ENCODE results near the gene ZFP42. TPM values are rescaled to one million over a fixed set of nuclear protein-coding genes. Genes with fewer than 3 reads are reported as not detected.

The ZFP42 gene
- total RNA-seq, 2 donors from 2014 or later = 0.26 TPM; not detected in 1

GRCh38 chr4:188012426-188012945, 16.9 kb downstream of the ZFP42 start:
- TF ChIP-seq, protein P1, sequence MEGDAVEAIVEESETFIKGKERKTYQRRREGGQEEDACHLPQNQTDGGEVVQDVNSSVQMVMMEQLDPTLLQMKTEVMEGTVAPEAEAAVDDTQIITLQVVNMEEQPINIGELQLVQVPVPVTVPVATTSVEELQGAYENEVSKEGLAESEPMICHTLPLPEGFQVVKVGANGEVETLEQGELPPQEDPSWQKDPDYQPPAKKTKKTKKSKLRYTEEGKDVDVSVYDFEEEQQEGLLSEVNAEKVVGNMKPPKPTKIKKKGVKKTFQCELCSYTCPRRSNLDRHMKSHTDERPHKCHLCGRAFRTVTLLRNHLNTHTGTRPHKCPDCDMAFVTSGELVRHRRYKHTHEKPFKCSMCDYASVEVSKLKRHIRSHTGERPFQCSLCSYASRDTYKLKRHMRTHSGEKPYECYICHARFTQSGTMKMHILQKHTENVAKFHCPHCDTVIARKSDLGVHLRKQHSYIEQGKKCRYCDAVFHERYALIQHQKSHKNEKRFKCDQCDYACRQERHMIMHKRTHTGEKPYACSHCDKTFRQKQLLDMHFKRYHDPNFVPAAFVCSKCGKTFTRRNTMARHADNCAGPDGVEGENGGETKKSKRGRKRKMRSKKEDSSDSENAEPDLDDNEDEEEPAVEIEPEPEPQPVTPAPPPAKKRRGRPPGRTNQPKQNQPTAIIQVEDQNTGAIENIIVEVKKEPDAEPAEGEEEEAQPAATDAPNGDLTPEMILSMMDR (IDR thresholded peaks at IDR 0.05) = no peak
- H3K36me3 ChIP-seq = no peaks in the 10 kb centered on the region
- no peaks in the 10 kb centered on the region for H3K4me1 ChIP-seq
- no peak overlapping the region for H3K27ac ChIP-seq
- DNase-seq (ENCODE audit: low spot score) = no peak
- no peaks in the 10 kb centered on the region for H3K27me3 ChIP-seq
- H3K4me3 ChIP-seq = no peak overlapping the region
- H3K9me3 ChIP-seq = no peaks in the 10 kb centered on the region

DNA sequence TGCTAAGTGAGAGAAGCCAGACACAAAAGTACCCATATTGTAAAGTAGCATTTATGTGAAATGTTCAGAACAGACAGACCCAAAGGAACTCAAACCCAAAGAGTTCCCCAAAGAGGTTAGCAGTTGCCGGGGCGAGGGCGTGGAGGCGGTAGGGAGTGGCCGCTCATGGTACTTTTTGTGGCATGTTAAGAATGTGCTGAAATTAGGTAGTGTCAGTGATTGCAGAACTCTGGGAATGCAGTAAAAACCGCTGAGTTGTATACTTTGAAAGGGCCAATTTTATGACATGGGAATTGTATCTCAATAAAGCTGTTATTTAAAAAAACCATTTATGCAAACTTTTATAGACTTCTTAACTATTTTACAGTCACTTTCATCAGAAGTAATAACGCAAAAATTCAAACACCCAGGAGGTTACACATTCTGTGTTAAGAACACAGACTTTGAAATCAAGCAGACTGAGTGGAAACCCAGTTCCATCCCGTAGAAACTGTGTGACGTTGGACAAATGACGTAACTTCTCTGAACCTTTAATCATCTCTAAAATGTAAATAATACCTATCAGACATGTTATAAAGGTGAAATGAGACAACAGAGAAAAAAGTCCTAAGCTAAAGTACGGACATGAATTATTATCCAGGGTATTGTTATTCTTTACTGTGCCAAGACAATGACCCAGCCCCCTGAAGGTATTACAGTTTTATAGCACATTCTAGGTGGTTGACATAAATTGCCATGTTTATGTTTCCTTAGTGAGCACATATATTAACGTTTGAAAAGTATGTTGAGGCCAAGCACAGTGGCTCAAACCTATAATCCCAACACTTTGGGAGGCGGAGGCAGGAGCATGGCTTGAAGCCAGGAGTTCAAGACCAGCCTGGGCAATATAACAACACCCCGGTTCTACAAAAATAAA, 19.7 kb downstream of the ZFP42 start:
- DNase-seq (ENCODE audit: low spot score) = no peak
- no peaks in the 10 kb centered on the region for H3K36me3 ChIP-seq
- TF ChIP-seq, protein P1 (IDR thresholded peaks at IDR 0.05) = no peak
- no peaks in the 10 kb centered on the region for H3K27me3 ChIP-seq
- no peaks in the 10 kb centered on the region for H3K9me3 ChIP-seq
- no peak overlapping the region for H3K4me3 ChIP-seq
- H3K4me1 ChIP-seq = no peaks in the 10 kb centered on the region
- H3K27ac ChIP-seq = no peak overlapping the region

GRCh38 chr4:188016754-188017153, 21.2 kb downstream of the ZFP42 start:
- no peak overlapping the region for H3K27ac ChIP-seq
- no peak overlapping the region for H3K4me3 ChIP-seq
- no peaks in the 10 kb centered on the region for H3K9me3 ChIP-seq
- no peaks in the 10 kb centered on the region for H3K27me3 ChIP-seq
- no peak for DNase-seq (ENCODE audit: low spot score)
- H3K4me1 ChIP-seq = no peaks in the 10 kb centered on the region
- TF ChIP-seq, protein P1 (IDR thresholded peaks at IDR 0.05) = no peak
- H3K36me3 ChIP-seq = no peaks in the 10 kb centered on the region

DNA sequence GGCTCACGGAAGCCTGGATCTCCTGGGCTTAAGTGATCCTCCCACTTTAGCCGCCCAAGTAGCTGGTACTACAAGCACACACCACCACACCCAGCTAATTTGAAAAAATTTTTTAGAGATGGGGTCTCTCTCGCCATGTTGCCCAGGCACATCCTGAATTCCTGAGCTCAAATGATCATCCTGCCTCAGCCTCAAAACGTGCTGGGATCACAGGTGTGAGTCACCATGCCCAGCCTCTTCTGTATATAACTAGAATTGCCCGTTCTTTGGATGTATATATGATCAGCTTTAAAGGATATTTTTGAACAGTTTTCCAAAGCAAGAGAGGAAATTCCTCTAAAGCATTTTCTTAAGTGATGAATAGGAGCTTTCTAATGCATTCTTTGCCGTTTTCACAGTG, 22.7 kb downstream of the ZFP42 start:
- H3K4me1 ChIP-seq = no peaks in the 10 kb centered on the region
- no peaks in the 10 kb centered on the region for H3K27me3 ChIP-seq
- no peak for DNase-seq (ENCODE audit: low spot score)
- no peak overlapping the region for H3K4me3 ChIP-seq
- TF ChIP-seq, protein P1 (IDR thresholded peaks at IDR 0.05) = no peak
- H3K9me3 ChIP-seq = no peaks in the 10 kb centered on the region
- no peaks in the 10 kb centered on the region for H3K36me3 ChIP-seq
- no peak overlapping the region for H3K27ac ChIP-seq

DNA sequence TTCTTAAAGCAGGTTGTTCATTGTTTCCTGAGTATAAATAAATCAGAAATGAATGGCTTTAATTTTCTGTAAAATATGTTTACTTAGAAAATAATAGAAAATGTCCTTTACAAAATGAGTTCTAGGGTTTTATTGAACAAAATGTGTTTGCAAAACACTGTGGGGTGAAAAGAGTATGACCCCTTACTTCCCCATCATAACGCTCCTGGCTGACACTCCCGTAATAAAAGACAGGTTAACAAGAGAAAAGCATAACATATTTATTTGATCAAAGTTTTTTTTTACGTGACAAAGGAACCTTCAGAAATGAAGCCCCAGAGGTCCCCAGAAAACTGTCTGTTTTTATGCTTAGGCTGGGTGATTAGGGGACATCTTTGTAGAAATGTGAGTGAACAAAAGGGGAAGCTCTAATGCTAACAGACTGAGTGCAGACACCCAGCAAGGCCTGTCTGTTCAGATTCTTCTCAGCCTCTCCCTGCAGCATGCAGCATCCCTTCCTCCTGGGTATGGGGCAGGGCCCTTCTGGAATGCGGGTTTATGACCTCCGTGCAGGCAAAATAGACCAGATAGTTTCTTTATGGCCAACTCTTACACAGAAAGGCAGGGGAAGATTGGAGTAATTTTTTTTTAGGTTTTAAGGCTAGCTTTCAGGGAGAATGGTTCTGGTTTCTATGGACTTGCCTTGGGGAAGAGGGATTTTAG, 26.1 kb downstream of the ZFP42 start:
- H3K9me3 ChIP-seq = no peaks in the 10 kb centered on the region
- no peak overlapping the region for H3K4me3 ChIP-seq
- TF ChIP-seq, protein P1 (IDR thresholded peaks at IDR 0.05) = no peak
- H3K36me3 ChIP-seq = no peaks in the 10 kb centered on the region
- no peak for DNase-seq (ENCODE audit: low spot score)
- H3K27me3 ChIP-seq = no peaks in the 10 kb centered on the region
- no peak overlapping the region for H3K27ac ChIP-seq
- no peaks in the 10 kb centered on the region for H3K4me1 ChIP-seq
